ENCODE measurements around the gene KRABD2.
A peak's percentile ranks its signal among the peaks of the same experiment; 100 is the strongest.

Gene KRABD2

DNA sequence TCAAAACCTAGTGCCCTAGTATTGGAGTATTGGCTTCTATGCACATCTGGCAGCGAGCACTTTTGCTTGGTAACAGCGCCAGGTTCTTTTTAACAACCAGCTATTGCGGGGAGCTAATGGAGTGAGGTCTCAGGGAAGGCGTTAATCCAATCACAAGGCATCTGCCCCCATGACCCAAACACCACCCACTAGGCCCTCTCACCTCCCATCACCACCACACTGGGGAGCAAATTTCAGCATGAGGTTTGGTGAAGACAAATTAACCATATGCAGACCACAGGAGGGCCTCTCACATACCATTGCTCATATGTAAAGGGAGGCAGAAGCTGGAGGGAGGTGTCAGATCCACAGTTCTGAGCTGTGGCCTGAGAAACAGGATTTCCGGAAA, 37.8 kb downstream of the KRABD2 start:
- H3K4me1 ChIP-seq: no peaks in the 10 kb centered on the region
- TF ChIP-seq POLR2A (IDR thresholded peaks at IDR 0.05): no peak
- TF ChIP-seq, protein P1, sequence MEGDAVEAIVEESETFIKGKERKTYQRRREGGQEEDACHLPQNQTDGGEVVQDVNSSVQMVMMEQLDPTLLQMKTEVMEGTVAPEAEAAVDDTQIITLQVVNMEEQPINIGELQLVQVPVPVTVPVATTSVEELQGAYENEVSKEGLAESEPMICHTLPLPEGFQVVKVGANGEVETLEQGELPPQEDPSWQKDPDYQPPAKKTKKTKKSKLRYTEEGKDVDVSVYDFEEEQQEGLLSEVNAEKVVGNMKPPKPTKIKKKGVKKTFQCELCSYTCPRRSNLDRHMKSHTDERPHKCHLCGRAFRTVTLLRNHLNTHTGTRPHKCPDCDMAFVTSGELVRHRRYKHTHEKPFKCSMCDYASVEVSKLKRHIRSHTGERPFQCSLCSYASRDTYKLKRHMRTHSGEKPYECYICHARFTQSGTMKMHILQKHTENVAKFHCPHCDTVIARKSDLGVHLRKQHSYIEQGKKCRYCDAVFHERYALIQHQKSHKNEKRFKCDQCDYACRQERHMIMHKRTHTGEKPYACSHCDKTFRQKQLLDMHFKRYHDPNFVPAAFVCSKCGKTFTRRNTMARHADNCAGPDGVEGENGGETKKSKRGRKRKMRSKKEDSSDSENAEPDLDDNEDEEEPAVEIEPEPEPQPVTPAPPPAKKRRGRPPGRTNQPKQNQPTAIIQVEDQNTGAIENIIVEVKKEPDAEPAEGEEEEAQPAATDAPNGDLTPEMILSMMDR (IDR thresholded peaks at IDR 0.05 in 4 of 5, conservative IDR thresholded peaks at IDR 0.05 in 1 of 5): no peak
- no peaks in the 10 kb centered on the region for H3K27me3 ChIP-seq
- in situ Hi-C loops (cut with MboI; ENCODE audit: low sequenced_read_pairs in 4 of 4): no loop called here
- intact Hi-C loops (cut with DNase I; ENCODE audit: low total_unique reads): no loop called here
- ATAC-seq (no peak), DNase-seq (no peak)
- H3K36me3 ChIP-seq: no peaks in the 10 kb centered on the region
- no peak overlapping the region for H3K27ac ChIP-seq
- no peaks in the 10 kb centered on the region for H3K9me3 ChIP-seq
- no peak overlapping the region for H3K4me3 ChIP-seq

DNA sequence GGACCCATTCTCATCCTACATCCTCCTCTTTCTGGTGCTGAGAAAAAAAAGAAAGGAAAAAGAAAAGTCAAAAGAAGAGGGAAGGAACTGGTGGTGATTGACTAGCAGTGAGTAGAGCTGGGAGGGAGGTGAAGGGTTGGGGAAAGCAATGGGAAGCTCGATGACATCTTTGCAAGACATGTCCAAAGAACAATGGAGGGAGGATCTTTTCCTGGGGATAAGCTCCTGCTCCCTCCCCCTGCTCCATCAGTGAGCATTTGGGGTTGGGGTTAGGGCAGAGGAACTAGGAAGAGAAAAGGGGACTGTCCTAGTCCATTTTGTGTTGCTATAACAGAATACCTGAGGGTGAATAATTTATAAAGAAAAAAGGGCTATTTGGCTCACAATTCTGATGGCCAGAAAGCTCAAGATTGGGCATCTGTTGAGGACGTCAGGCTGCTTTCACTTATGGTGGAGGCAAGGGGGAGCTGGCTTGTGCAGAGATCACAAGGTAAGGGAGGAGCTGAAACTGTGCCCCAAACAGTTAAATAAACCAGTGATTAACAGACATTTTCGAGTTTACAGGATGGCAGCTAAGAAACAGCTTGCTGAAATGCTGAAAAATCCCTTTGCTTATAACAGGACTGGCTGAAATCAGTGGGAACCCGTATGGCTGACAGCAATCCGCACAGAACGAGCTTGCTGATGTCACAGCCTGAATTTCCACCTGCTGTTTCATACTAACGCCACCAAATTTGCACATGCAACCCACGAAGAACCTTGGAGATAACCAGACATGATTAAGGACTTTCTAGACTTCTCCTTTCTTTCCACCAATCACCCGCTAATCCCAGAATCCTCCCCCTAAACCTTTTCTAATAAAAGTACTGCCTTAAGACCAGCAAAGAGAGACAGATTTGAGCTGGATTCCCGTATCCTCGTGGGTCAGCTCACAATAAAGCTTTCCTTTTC, 38.4 kb downstream of the KRABD2 start:
- TF ChIP-seq POLR2A (IDR thresholded peaks at IDR 0.05): no peak
- TF ChIP-seq, protein P1 (IDR thresholded peaks at IDR 0.05 in 4 of 5, conservative IDR thresholded peaks at IDR 0.05 in 1 of 5): no peak
- H3K4me3 ChIP-seq: no peak overlapping the region
- H3K9me3 ChIP-seq: no peaks in the 10 kb centered on the region
- no peaks in the 10 kb centered on the region for H3K36me3 ChIP-seq
- no peaks in the 10 kb centered on the region for H3K4me1 ChIP-seq
- DNase-seq (no peak), ATAC-seq (no peak)
- intact Hi-C loops (cut with DNase I; ENCODE audit: low total_unique reads): no loop called here
- in situ Hi-C loops (cut with MboI; ENCODE audit: low sequenced_read_pairs in 4 of 4): no loop called here
- H3K27me3 ChIP-seq: no peaks in the 10 kb centered on the region
- H3K27ac ChIP-seq: no peak overlapping the region

DNA sequence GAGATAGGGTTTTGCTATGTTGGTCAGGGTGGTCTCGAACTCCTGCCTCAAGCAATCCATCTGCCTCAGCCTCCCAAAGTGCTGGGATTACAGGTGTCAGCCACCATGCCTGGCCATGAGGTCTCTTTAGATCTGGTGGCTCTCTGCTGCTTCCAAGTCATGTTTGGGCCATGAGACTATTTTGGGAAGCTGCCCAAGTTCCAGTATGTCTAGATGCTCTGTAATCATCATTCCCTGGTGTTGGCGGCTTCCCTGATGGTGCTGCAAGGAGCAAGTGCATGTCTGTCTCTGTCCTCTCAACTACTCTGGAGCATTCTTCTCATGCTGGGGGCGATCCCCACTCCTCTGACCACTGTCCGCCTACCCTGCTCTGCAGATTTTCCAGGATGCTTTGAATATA, 43.2 kb downstream of the KRABD2 start:
- Histone ChIP-seq H3K4me1 (no peaks in the 10 kb centered on the region), H3K27me3 (no peaks in the 10 kb centered on the region), H3K4me3 (no peak overlapping the region), H3K27ac (peak overlapping the region in 2 of 4 donors; percentile 28 to 33), H3K36me3 (no peaks in the 10 kb centered on the region), H3K9me3 (no peaks in the 10 kb centered on the region)
- DNase-seq (peak in 1 of 2 donors; percentile 27), ATAC-seq (peak in 1 of 2 donors; percentile 66)
- in situ Hi-C loops (cut with MboI; ENCODE audit: low sequenced_read_pairs in 4 of 4): no loop called here
- intact Hi-C loops (cut with DNase I; ENCODE audit: low total_unique reads): no loop called here
- TF ChIP-seq, protein P1 (IDR thresholded peaks at IDR 0.05 in 4 of 5, conservative IDR thresholded peaks at IDR 0.05 in 1 of 5): no peak
- no peak for TF ChIP-seq POLR2A (IDR thresholded peaks at IDR 0.05)

DNA sequence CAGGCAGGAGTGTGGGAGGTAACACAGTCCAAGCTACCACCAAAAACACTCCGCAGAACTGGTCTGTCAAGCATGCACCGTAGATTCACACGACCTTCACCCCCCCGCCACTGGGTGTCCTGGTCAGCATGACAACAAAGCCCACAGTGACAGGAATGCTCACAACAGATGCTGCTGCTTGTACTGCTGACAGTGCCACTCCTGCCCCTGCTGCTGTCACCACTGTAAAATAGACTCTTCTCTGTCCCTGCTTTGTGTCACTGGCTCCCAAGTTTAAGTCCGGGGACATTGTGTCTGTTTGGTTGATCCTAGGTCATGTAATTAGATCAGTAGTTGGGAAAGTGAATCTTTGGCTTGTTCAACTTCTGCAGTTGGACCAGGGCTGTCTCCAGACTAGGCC, 43.8 kb downstream of the KRABD2 start:
- Histone ChIP-seq H3K27me3 (peaks cover 0 to 4% (median 0%) of the 10 kb centered on the region in 3 donors), H3K4me3 (no peak overlapping the region), H3K36me3 (no peaks in the 10 kb centered on the region), H3K9me3 (no peaks in the 10 kb centered on the region), H3K27ac (peak overlapping the region in 2 of 4 donors; percentile 23 to 33), H3K4me1 (no peaks in the 10 kb centered on the region)
- DNase-seq (peak in 1 of 2 donors; percentile 52), ATAC-seq (peak; percentile 76 to 82)
- intact Hi-C loops (cut with DNase I; ENCODE audit: low total_unique reads): no loop called here
- TF ChIP-seq POLR2A (IDR thresholded peaks at IDR 0.05): no peak
- TF ChIP-seq, protein P1 (IDR thresholded peaks at IDR 0.05 in 4 of 5, conservative IDR thresholded peaks at IDR 0.05 in 1 of 5): no peak
- in situ Hi-C loops (cut with MboI; ENCODE audit: low sequenced_read_pairs in 4 of 4): no loop called here

Data from gastrocnemius medialis (tissue), 4 donors.